Measurements from ENCODE around the gene ANKMY1. TPM values are rescaled to one million over a fixed set of nuclear protein-coding genes. Genes with fewer than 3 reads are reported as not detected.

ANKMY1 gene
- total RNA-seq, 1 donor from 2014 or later = 7.6 TPM

DNA sequence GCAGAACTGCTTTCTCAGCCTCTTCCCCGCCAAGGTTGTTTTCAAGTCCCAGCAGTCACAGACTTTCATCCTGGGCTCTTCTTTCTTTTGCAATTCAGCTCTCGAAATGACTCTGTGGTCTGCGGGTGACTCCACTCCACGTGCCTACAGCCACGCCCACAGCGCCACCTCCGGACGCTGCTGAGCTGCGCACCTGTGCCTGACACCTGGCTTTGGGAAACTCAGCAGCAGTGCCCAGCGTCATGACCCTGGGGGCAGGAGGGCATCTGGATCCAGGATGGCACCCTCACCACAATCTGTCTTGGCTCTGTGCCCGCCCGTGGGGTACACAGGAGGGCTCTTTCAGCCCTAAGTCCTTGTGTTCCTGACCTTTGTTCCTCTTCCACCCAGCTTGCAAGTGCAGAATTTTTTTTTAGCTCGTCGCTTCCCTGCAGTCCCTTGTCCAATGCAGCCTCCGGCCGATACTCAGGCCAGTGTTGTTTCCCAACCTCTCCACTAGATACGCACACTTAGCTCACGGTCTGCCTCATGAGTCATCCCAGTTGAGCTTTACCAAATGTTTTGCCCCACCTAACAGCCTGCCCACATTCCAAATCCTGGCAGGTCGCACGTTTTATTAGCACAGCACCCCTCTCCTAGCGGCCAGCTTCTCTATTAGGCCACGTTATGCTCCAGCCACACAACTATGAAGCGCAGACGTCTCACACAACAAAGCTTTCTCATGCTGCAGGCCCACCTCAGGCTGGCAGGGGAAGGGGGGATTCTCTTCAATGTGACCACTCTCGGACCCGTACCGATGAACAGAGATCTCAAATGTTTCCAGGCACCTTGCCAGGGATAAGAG, 22.2 kb upstream of the ANKMY1 start:
- DNase-seq = no peak

DNA sequence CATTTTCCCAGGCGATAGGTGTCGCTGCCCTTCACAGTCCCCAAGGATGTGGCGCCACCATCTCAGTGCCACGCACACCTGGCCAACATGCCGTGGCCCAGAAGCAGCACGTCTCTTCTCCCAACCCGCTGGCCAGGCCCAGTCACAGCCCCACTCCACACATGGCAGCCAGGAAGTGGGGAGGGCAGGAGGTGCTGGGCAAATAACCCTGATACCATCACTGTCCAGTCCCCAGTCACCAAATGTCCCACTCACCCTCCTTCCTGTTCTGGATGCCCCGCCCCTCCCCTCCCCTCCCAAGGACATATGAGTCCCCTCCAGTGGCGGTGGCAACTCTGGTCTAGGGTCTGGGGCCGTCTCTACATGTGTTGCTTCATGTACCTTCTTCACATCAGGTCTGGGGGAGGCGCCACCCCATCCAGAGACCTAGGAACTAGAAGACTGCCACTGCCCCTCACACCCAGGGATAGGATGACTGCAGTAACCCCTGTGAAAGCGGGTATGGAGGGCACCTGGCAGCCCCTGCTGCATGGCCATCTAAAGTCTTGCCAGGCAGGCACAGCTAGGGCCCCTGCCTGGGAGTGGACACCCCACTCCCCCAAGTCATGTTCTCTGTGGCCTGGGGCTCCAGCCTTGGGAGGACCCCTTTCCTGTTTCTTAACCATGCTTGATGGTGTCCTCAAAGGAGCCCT, 21.4 kb upstream of the ANKMY1 start:
- no peak for DNase-seq

DNA sequence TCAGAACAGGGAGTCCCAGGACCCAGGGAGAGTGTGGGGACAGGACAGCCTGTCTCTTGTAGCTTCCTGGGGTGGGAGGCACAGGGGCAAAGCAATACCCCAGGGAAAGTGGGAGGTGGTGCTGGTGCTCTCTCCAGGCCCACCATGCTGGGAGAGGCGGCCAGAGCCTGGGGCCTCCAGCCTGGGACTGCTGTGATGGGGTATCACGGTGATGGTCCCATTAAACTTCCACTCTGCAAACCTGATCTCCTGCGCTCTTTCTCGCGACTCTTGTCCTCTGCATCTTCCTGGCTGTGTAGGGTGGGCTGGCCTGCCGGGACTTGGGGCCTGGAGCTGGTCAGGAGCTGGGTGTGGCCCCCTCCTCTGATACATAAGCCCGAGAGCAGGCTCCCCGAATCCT, 20.7 kb upstream of the ANKMY1 start:
- no peak for DNase-seq

DNA sequence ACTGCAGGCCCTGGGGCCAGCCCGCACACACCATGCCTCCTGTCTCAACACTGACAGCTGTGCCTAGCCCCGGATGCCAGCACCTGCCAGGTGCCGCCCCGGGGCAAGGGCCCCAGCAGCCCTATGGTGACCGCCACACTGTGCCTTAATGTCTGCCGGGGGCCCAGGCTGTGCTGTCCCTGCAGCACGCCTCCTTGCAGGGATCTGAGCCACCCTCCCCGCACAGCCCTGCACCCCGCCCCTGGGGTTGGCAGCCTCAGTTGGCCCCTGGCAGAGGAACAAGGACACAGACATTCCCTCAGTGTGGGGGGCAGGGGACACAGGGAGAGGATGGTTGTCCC, 20.3 kb upstream of the ANKMY1 start:
- no peak for DNase-seq

DNA sequence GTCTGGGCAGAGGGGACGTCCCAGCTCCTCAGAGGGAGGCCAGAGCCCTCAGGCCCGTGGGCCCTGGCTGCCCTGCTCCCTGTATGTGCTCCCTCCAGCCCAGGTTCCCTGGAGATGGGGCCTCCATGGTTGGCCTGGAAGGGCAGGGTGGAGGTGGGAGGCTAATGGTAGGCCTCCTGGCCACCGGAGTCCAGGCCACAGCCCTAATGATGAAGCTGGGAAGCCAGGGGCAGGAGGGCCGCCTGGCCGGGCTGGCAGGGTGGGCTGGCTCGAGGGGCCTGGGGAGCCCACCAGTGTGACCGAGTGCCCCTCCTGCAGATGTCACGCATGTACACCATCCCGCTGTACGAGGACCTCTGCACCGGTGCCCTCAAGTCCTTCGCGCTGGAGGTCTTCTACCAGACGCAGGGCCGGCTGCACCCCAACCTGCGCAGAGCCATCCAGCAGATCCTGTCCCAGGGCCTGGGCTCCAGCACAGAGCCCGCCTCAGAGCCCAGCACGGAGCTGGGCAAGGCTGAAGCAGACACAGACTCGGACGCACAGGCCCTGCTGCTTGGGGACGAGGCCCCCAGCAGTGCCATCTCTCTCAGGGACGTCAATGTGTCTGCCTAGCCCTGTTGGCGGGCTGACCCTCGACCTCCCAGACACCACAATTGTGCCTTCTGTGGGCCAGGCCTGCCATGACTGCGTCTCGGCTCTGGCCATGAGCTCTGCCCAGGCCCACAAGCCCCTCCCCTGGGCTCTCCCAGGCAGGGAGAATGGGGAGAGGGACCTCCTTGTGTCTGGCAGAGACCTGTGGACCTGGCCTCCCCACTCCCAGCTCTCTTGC, 19.7 kb upstream of the ANKMY1 start:
- no peak for DNase-seq

DNA sequence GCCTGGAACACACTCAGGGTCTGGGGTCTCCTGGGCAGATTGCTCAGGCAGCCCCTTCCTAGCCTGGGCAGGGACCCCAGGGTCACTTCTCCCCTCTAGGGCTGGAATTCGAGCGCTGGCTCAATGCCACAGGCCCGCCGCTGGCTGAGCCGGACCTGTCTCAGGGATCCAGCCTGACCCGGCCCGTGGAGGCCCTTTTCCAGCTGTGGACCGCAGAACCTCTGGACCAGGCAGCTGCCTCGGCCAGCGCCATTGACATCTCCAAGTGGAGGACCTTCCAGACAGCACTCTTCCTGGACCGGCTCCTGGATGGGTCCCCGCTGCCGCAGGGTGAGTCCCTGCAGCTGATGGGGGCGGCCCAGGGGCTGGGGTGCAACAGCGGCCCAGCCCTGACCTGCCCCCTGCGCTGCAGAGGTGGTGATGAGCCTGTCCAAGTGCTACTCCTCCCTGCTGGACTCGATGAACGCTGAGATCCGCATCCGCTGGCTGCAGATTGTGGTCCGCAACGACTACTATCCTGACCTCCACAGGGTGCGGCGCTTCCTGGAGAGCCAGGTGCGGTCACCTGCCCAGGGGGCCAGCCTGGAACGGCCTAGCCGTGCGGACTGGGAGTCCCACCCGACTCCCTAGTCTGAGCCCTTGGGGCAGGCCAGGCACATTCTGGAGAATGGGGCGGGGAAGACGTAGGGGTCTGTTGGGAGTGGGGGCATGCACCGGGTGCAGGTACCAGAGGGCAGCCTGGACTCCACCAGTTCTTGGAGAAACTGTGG, 18.8 kb upstream of the ANKMY1 start:
- no peak for DNase-seq

DNA sequence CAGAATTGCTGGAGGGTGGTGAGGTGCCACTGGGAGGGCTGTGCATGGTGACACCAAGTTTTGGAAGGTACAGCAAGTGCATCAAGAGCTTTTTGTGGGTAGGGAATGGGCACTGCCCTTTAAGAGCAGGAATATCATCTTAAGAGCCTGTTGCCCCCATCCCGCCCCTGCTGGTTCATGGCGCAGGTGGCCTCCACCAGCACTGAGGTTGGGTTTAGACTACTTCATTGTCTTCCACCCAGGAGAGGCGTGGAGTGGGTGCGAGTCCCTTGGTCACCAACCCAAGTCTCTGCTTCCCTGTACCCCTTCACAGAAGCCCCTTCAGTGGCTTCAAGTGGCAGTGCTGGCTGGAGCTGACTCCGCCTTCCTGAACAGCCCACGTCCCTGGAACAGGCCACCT, 18.2 kb upstream of the ANKMY1 start:
- DNase-seq = no peak

DNA sequence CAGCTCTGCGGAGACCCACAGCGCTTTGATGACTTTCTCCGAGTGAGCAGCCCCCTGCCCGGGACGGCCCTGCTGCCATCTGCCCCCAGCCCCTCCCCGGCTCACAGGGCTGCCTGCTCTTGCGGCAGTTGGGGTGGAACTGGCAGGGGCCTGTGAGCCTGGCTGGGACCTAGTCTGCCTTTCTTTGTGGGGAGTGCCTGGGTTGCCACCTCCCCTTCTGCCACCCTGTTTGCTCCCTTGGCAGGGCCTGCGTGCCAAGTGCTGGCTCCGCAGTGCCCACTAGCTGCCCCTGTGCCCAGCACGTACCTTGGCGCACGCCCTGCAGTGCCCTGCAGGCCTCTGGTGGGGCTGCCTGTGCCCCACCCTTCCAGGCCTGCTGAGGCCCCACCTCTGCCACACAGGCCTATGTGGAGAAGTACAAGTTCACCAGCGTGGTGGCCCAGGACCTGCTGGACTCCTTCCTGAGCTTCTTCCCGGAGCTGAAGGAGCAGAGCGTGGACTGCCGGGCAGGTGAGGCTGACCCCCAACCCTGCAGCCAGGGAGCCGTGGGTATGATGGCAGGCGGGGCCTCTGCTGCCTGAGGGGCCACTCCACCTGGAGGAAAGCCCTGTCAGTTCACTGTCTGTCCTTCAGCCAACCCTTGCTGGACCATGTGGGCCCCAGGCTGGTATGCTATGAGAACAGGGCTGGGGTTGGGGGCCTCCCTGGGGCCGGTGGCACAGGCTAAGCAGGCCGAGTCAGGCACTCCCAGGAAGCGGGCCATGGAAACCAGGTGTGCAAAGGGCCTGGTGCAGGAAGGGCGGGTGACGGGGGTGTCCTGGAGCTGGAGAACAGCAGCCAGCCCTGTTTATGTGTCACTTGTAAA, 17.5 kb upstream of the ANKMY1 start:
- no peak for DNase-seq

DNA sequence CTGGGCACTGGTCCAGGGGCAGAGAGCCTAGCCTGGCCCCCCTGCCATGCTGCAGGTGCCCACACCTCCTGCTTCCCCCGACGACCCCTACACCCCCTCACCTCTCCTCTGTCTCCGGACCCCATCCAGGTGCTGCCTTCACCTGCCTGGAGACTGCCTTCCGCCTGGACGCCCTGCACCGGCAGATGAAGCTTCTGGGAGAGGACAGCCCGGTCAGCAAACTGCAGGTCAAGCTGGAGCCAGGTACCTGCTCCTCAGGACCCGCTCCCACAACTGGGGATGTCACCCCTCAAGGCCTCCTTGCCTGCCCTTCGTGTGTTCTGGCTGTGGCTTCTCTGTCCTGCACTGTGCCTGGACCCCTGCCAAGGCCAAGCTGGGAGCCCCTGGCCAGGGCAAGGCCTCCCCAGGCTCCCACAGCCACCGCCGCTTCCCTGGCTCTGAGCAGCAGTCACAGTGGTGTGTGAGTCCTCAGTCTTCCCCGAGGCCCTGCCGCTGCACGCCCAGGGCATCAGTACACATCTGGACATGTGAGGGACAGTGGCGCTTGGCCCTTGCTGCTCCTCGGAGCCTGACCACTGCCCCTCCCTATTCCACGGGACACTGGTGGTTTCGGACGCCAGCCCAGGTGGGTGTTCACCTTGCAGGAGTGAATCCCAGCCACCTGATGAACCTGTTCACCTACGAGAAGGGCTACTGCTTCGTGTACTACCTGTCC, 16.8 kb upstream of the ANKMY1 start:
- DNase-seq = no peak

DNA sequence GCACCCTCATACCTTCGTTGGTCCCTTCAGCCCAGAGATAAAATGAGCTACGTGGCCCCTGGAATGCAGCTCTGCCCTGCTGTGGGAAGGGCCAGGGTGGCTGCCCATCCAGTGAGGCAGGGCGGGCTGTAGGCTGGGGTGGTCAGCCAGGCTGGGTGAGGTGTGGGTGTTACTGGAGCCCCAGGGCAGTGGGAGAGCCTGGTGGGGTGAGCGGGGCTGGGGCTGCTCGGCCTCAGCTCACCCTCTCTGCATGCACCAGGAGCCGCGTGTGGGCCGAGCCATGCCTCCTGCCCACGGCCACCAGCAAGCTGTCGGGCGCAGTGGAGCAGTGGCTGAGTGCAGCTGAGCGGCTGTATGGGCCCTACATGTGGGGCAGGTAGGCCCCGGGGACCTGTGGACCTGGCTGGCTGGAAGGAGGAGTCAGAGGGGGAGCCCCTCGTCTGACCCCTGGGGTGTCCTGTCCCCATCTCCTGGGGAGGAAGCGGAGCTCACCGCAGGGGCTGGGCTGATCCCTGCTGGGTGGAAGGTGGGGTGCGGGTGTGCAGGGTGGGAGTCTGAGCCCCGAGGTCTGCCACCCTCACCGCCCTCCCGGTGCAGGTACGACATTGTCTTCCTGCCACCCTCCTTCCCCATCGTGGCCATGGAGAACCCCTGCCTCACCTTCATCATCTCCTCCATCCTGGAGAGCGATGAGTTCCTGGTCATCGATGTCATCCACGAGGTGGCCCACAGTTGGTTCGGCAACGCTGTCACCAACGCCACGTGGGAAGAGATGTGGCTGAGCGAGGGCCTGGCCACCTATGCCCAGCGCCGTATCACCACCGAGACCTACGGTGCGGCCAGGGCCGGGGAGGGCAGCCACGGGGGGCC, 16.0 kb upstream of the ANKMY1 start:
- no peak for DNase-seq

DNA sequence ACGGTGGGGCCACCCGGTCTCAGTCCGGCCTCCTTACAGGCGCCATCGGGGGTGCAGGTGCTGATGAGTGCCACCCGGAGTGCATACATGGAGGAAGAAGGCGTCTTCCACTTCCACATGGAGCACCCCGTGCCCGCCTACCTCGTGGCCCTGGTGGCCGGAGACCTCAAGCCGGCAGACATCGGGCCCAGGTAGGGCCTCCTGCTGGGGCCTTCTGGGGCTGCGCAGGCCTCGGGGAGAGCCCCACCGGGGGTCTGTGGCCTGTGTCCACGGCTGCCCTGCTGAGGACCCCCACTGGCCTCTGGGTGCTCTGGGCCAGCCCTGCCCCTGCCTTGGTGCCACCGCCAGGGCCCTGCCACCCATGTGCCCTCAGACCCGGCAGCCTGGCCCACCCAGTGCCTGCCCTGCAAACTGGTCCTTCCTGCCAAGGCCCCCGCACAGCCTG, 15.3 kb upstream of the ANKMY1 start:
- no peak for DNase-seq

DNA sequence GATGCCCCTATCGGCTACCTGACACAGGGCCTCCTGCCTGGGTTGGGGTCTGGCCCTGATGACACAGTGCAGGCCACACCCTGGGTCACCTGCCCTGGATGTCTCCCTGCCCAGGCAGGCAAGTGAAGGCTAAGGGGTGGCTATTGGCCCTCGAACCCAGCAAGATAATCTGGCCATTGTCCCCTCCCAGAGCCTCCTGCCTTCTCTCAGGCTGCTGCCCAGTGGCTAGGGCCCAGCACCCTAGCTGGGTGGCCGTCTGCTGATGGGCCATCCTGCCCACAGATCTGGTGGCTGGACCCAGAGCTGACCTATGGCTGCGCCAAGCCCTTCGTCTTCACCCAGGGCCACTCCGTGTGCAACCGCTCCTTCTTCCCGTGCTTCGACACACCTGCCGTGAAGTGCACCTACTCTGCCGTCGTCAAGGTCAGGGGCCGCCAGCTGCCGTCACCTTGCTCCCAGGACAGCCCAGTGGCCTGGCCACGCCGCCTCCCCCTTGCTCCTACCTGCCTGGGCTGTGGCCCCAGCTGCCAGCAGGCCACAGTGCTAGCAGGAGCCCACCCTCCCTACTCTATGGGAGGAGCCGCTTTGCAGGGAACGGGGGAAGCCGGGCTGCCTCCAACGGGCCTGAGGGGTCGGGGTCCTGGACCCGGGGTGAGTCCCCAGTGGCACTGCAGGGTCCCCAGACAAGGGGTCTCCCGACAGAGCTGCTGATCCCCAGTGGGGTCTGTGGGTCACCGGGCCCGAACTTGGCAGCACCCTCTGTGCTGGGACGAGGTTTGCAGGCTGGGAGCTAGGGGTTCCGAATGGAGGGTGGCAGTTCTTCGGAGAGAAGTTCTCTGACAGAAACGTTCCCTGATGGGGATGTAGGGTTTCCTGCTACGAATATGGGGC, 14.6 kb upstream of the ANKMY1 start:
- DNase-seq = no peak

DNA sequence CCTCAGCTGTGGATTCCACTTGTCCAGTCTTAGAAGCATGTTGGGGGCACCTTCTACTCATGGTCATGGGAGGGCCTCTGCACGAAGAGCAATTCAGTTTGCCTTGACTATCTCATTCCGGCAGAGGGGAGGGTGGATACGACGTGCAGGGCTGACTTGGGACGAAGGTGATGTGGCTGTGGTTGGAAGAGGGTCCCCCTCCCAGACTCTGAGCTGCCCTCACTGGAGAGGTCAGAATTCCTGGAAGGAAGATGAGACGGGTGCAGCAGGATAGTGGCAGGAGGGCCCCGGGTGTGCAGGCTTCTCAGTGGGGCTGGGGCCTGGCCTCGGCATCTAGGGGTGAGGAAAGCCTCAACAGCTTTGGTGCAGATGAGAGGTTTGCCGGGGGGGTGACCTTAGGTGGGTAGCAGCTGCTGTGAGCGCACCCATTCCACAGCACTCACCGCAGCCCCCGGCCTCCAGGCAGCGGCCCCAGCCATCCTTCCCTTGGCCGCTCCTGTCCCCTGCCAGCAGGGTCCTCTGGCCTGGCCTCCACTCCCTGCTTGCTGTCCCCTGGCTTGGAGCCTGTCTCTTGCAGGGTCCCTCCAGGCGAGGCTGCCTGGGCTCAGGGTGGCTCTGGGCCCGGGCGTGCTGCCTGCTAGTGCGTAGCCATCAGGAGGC, 13.7 kb upstream of the ANKMY1 start:
- DNase-seq = no peak

DNA sequence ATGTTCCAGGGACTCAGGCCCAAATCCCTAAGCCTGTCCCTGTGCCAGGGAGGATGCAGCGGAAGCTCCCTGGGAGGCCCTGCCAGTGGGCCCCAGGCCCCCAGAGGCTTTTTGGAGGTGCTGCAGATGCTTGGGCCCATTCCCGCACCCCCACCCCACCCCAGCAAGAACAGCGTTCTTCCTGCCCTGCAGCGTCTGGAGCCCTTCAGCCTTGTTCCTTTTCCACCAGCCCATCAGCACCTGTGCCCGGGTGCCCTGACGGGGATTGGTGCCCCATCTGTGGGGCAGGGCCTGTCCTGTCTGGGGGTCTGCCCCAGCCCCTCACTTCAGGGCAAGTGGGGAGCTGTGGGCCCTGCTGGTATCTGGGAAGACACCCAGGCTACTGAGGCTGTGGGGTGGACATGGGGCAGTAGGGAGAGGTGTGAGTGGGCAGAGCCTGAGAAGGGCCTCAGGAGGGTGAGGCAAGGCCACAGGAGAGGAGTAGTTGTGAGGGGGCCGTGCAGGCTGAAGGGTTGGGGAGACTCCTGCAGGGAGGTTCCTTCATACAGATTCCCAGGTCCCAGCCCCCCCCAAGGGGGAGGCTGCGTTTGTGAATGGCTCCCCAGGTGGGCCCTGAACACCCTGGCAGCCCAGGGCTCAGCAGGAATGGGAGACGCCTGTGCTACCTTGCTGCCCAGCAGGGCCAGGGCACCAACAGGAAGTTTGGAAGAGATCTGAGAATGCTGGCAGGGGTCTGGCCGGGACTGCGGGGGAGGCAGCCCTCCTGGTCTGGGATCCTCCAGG, 12.9 kb upstream of the ANKMY1 start:
- no peak for DNase-seq

DNA sequence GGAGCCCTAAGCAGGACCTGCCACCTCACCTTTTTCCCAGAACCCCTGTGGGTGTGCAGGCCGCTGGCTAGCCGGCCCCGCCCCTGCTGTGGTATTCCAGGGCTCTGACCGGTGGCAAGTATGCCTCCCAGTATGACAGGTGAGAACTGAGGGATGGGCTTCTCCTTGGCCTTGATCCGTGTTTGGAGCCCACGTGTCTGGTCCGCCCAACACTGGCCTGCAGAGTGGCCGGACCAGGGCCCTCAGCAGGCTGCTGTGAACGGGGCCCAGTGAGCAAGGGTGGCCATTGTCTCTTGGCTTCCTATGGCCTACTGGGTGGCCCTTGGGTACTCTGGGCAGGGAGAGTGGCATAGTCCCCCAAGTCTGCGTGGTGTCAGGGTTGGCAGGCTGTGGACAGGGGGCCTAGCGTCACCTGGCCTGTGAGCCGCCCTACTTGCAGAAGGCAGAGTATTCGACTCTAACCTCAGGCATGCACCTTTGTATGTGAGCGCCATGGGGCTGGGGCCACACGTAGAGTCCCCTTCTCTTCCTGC, 12.3 kb upstream of the ANKMY1 start:
- DNase-seq = no peak

DNA sequence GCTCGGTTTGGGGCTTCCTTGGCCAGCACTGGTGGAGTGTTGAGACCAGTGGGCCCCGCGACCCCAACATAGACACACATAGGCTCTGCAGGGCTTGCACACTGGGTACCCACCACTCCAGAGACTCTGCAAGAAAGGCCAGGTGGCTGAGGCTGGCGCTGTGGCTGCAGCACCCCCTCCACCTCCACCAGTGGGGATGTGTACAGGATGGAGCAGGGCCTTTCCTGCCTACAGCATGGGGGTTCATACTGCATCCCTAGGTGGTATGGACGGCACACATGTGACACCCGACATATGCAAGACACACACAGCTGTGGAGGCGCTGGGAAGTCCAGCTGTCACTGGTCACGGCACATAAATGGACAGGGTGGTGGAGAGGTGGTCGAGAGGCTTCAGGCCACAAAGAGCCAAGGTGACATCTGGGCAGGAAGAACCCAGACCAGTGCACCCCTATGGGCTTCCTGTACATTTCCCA, 11.8 kb upstream of the ANKMY1 start:
- DNase-seq = no peak
